Measurements from ENCODE around the gene GBF1. TPM values are rescaled to one million over a fixed set of nuclear protein-coding genes. Genes with fewer than 3 reads are reported as not detected.

Gene GBF1
- total and polyA plus RNA-seq, 2 of the 13 experiments (the other 11 are each of a cell fraction or from before 2014, with no cell fraction given): 17.1 to 21.9 TPM

DNA sequence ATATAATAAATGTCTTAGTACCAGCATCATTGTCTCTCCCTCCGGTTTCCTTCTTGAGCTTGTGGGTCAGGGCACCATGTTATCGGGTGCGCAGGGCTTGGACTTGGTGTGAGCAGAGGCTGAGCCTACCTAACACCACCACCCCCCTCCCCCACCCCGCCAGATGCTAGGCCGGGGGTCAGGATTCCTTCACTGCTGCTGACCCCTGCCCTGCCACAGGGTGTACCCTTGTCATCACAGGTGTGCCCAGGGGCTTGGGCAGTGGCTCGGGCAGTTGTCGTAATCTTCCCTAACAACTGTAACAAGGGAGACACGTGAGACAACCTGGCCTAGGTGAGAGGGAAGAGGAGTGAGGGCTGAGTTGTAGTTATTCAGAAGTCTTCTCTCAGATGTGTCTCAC lies 137.5 kb downstream of the GBF1 start:
- ATAC-seq (no peak), FAIRE-seq (no peak), DNase-seq (ENCODE audit: low spot score) (no peak)
- Histone ChIP-seq H3K27me3 (ENCODE audit: control insufficient read depth in 1 of 2, insufficient read depth in 2 of 2, low read length in 2 of 2) (no peaks in the 10 kb centered on the region), H3K4me1 (ENCODE audit: insufficient read depth, low read length) (peaks cover 14% of the 10 kb centered on the region), H3K79me2 (ENCODE audit: insufficient read depth, low read length) (no peaks in the 10 kb centered on the region), H3K36me3 (replicated peaks in 1 of 2; ENCODE audit: control insufficient read depth in 1 of 2, insufficient read depth in 2 of 2, low read length in 2 of 2) (peaks cover 19 to 37% of the 10 kb centered on the region in 2 experiments), H4K20me1 (ENCODE audit: insufficient read depth, low read length) (no peaks in the 10 kb centered on the region), H2AFZ (ENCODE audit: low read length) (no peak overlapping the region), H3K4me3 (replicated peaks in 1 of 3; ENCODE audit: insufficient read depth in 1 of 3, low read depth in 2 of 3, low read length in 3 of 3) (no peak overlapping the region), H3K4me2 (ENCODE audit: low read depth, low read length) (no peak overlapping the region), H3K9ac (ENCODE audit: insufficient read depth, low read depth, low read length) (no peak overlapping the region), H3K9me3 (ENCODE audit: low read length) (no peaks in the 10 kb centered on the region), H3K27ac (ENCODE audit: extremely low read length, insufficient read depth, low read length) (no peak overlapping the region)
- intact Hi-C loops (cut with micrococcal nuclease; ENCODE audit: unreplicated experiment) (no loop called here), in situ Hi-C loops (cut with HindIII; ENCODE audit: extremely low pct_ligation_motif_present, low pct_unique_long_range_greater_than_20kb) (no loop called here)
- ChIA-PET POLR2A (no interaction called here), CTCF (ENCODE audit: low intra/inter-chr PET ratio, low total read pairs) (no interaction called here)
- no TSS peak for BruUV-seq (replicated peaks)
- 99% methylated on average over 8 of the region's 8 CpGs for WGBS (ENCODE audit: low lambda C conversion rate)
- no peak for TF ChIP-seq CC2D1A (CRISPR knock-in tag; IDR thresholded peaks at IDR 0.05)
- 0 out of 4 replicates have a peak, but pooled peaks of 1 of the 2 experiments have one; percentile 15 for TF ChIP-seq POLR2A (IDR thresholded peaks at IDR 0.05; ENCODE audit: insufficient read depth in 1 of 2, low read depth in 2 of 2, low read length in 2 of 2)
- no peak for TF ChIP-seq ZNF225 (CRISPR knock-in tag; IDR thresholded peaks at IDR 0.05)

- WGBS (ENCODE audit: low lambda C conversion rate): 48% methylated on average over 6 of the region's 6 CpGs
- in situ Hi-C loops (cut with HindIII; ENCODE audit: extremely low pct_ligation_motif_present, low pct_unique_long_range_greater_than_20kb): no loop called here
- H3K36me3 ChIP-seq (replicated peaks in 1 of 2; ENCODE audit: control insufficient read depth in 1 of 2, insufficient read depth in 2 of 2, low read length in 2 of 2): peaks cover 18 to 29% of the 10 kb centered on the region in 2 experiments
- intact Hi-C loops (cut with micrococcal nuclease; ENCODE audit: unreplicated experiment): no loop called here
- peaks cover 14% of the 10 kb centered on the region for H3K4me1 ChIP-seq (ENCODE audit: insufficient read depth, low read length)
- no peaks in the 10 kb centered on the region for H3K79me2 ChIP-seq (ENCODE audit: insufficient read depth, low read length)
- no peaks in the 10 kb centered on the region for H3K27me3 ChIP-seq (ENCODE audit: control insufficient read depth in 1 of 2, insufficient read depth in 2 of 2, low read length in 2 of 2)
- H3K4me2 ChIP-seq (ENCODE audit: low read depth, low read length): no peak overlapping the region
- BruUV-seq (replicated peaks): no TSS peak
- ATAC-seq (peak; percentile 65), FAIRE-seq (no peak), DNase-seq (ENCODE audit: low spot score) (no peak)
- H3K9me3 ChIP-seq (ENCODE audit: low read length): no peaks in the 10 kb centered on the region
- ChIA-PET CTCF (ENCODE audit: low intra/inter-chr PET ratio, low total read pairs) (no interaction called here), POLR2A (interaction anchor here (1.0 to 1.3 kb wide), 2 partner anchors 10 to 11 kb away, joined by 3 to 6 read pairs; partner anchors contain the start of gene NFKB2)
- H3K27ac ChIP-seq (ENCODE audit: extremely low read length, insufficient read depth, low read length): no peak overlapping the region
- H3K9ac ChIP-seq (ENCODE audit: insufficient read depth, low read depth, low read length): no peak overlapping the region
- H4K20me1 ChIP-seq (ENCODE audit: insufficient read depth, low read length): no peaks in the 10 kb centered on the region
- H3K4me3 ChIP-seq (replicated peaks in 1 of 3; ENCODE audit: insufficient read depth in 1 of 3, low read depth in 2 of 3, low read length in 3 of 3): no peak overlapping the region
- no peak overlapping the region for H2AFZ ChIP-seq (ENCODE audit: low read length)
- no peak for TF ChIP-seq FOSL2 (CRISPR knock-in tag; IDR thresholded peaks at IDR 0.05)
- TF ChIP-seq ZNF496 (CRISPR knock-in tag; IDR thresholded peaks at IDR 0.05; ENCODE audit: insufficient replicate concordance): no peak
- TF ChIP-seq, protein P1, sequence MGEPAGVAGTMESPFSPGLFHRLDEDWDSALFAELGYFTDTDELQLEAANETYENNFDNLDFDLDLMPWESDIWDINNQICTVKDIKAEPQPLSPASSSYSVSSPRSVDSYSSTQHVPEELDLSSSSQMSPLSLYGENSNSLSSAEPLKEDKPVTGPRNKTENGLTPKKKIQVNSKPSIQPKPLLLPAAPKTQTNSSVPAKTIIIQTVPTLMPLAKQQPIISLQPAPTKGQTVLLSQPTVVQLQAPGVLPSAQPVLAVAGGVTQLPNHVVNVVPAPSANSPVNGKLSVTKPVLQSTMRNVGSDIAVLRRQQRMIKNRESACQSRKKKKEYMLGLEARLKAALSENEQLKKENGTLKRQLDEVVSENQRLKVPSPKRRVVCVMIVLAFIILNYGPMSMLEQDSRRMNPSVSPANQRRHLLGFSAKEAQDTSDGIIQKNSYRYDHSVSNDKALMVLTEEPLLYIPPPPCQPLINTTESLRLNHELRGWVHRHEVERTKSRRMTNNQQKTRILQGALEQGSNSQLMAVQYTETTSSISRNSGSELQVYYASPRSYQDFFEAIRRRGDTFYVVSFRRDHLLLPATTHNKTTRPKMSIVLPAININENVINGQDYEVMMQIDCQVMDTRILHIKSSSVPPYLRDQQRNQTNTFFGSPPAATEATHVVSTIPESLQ (CRISPR knock-in tag; conservative IDR thresholded peaks at IDR 0.05): no peak
- TF ChIP-seq GTF3A (CRISPR knock-in tag; conservative IDR thresholded peaks at IDR 0.05): no peak
- TF ChIP-seq CENPT (CRISPR knock-in tag; IDR thresholded peaks at IDR 0.05; ENCODE audit: low read depth): no peak
- no peak for TF ChIP-seq ZNF17 (CRISPR knock-in tag; IDR thresholded peaks at IDR 0.05)
- no peak for TF ChIP-seq ZNF558 (CRISPR knock-in tag; IDR thresholded peaks at IDR 0.05; ENCODE audit: borderline replicate concordance)
- TF ChIP-seq CTCF (CRISPR knock-in tag; IDR thresholded peaks at IDR 0.05): peak; percentile 51
- TF ChIP-seq NFYB (CRISPR knock-in tag; IDR thresholded peaks at IDR 0.05): no peak
- TF ChIP-seq NPAS2 (CRISPR knock-in tag; IDR thresholded peaks at IDR 0.05; ENCODE audit: borderline replicate concordance): no peak
- no peak for TF ChIP-seq MTERF4 (CRISPR knock-in tag; IDR thresholded peaks at IDR 0.05)
- no peak for TF ChIP-seq ARHGAP35 (CRISPR knock-in tag; IDR thresholded peaks at IDR 0.05; ENCODE audit: borderline replicate concordance)
These were observed 138.7 kb downstream of the GBF1 start for GRCh38 chr10:102384053-102384452.
